ENCODE measurements around the gene PCLO.
"Not testable (repeated sequence)": the region's sequence is repeated elsewhere in the genome, so short reads cannot be mapped to it uniquely, and the experiment has no call there.

DNA sequence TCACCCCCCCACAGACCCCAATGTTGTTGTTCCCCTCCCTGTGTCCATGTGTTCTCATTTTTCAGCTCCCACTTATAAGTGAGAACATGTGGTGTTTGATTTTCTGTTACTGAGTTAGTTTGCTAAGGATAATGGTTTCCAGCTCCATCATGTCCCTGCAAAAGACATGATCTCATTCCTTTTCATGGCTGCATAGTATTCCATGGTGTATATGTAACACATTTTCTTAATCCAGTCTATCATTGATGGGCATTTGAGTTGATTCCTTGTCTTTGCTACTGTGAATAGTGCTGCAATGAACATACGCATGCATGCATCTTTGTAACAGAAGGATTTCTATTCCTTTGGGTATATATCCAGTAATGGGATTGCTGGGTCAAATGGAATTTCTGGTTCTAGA lies 82.8 kb downstream of the PCLO start:
- TF ChIP-seq, protein P1, sequence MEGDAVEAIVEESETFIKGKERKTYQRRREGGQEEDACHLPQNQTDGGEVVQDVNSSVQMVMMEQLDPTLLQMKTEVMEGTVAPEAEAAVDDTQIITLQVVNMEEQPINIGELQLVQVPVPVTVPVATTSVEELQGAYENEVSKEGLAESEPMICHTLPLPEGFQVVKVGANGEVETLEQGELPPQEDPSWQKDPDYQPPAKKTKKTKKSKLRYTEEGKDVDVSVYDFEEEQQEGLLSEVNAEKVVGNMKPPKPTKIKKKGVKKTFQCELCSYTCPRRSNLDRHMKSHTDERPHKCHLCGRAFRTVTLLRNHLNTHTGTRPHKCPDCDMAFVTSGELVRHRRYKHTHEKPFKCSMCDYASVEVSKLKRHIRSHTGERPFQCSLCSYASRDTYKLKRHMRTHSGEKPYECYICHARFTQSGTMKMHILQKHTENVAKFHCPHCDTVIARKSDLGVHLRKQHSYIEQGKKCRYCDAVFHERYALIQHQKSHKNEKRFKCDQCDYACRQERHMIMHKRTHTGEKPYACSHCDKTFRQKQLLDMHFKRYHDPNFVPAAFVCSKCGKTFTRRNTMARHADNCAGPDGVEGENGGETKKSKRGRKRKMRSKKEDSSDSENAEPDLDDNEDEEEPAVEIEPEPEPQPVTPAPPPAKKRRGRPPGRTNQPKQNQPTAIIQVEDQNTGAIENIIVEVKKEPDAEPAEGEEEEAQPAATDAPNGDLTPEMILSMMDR (conservative IDR thresholded peaks at IDR 0.05; ENCODE audit: low read depth, low read length): not testable (repeated sequence)
- TF ChIP-seq EZH2 (IDR thresholded peaks at IDR 0.05; ENCODE audit: low read length, unreplicated experiment); EZH2phosphoT487 (IDR thresholded peaks at IDR 0.05; ENCODE audit: borderline replicate concordance, low read length): not testable (repeated sequence)
